GM18502 (cell line): ENCODE data around the gene ISLR2.
A peak's percentile ranks its signal among the peaks of the same experiment; 100 is the strongest.
"Not testable (repeated sequence)": the region's sequence is repeated elsewhere in the genome, so short reads cannot be mapped to it uniquely, and the experiment has no call there.

Experiments
- ATAC-seq: cut with Tn5 transposase; IDR thresholded peaks from one replicate; pipeline ENCODE4 v1.9.1; 2021; ENCODE audit warnings: mild to moderate bottlenecking; ENCODE audit not compliant: unreplicated experiment, poor library complexity

The ISLR2 gene, protein sequence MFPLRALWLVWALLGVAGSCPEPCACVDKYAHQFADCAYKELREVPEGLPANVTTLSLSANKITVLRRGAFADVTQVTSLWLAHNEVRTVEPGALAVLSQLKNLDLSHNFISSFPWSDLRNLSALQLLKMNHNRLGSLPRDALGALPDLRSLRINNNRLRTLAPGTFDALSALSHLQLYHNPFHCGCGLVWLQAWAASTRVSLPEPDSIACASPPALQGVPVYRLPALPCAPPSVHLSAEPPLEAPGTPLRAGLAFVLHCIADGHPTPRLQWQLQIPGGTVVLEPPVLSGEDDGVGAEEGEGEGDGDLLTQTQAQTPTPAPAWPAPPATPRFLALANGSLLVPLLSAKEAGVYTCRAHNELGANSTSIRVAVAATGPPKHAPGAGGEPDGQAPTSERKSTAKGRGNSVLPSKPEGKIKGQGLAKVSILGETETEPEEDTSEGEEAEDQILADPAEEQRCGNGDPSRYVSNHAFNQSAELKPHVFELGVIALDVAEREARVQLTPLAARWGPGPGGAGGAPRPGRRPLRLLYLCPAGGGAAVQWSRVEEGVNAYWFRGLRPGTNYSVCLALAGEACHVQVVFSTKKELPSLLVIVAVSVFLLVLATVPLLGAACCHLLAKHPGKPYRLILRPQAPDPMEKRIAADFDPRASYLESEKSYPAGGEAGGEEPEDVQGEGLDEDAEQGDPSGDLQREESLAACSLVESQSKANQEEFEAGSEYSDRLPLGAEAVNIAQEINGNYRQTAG

DNA sequence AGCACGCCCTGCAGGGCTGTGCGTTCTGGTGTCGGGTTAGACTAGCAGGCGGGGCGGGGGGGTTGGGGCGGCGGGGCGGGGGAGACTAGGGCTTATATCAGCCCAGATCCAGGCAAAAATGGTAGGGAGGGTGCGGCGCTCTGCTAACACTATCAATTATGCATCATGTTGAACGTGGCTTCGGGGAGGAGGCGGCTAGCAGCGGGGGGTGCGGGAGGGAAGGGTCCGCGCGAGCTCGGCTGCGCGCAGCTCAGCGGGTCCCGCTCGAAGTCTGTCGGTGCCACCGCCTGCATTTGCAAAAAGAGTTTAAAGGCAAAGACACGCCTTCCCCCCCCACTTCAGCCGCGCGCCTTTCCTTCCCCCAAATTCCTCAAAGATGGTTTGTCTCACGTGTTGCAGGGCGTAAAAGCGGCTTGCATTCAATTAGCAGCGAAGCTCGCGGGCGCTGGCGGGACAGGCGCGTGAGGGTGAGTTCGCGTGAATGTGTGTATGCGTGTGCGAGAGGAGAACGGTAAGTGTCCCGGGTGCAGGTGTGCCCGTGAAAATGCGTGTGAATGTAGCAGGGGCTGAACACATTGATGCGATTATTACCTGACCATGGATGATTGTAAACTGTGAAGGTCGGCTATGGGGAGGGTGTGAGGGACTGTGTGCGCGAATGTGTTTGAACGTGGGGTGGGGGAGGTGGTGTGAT lies at the start of gene ISLR2:
ISLR2 (plus strand) TSS at position 432 of the 694 bp plus-strand sequence. CDS start 2,169 bp downstream, outside the sequence.
- no peak for ATAC-seq

DNA sequence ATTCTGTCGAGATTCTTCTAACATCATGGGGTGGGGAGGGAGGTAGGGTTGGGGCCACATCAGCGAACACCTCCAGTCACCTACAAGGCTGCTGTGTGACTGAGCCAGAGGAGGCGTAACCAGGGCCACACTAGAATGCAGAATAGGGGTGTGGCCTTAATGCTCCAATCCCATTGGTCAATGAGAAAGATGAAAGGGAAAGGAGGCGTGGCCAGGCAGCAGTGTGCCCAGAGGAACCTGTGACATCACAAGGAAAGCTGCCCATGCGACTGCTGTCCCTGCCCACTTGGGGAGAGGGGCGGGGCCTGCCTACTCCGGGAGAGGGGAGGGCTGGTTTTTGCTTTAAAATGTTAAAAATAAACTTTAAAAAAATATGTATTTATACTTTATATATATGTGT lies 47.9 kb upstream of the ISLR2 start, which contains the start of gene GOLGA6A:
GOLGA6A (minus strand) TSS at position 101 of the 400 bp plus-strand sequence; CDS start at position 60, 41 bp downstream.
- not testable (repeated sequence) for ATAC-seq

DNA sequence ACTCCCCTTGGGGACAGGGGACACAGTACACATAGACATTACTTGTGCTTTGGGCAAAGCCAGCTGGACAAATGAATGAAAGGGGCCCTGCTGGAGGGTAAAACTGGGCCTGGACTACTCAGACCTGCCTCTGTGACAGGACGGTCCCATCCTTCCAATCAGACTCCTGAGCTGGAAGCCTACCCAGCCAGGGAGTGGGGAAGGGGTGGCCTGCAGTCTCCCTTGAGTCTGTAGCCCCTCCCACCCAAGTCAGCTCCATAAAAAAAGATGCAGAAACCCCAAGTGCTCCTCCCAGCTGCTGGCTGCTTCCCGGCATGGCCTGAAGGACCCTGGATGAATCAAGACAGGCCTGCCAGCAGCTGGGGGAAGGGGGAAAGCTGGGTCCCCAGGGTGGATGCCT lies 35.8 kb upstream of the ISLR2 start:
- not testable (repeated sequence) for ATAC-seq

DNA sequence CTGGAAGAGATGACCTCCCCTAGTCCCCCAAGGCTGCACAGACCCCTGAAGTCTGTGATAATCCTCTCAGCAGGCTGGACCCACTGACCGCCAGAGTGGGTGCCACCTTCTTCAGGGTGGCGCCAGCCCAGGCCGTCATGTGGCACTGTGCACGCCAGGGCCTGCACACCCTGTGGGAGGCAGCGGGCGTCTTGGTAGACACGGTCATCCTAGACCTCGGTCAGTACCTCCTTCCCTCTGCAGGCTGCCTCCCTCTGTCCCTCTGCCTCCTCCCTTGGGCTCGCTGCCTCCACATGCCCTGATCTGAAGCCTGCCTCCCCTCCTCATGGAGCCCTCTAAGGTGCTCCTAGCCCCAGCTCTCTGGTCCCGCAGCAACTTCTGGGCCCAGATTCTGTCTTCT lies 34.8 kb upstream of the ISLR2 start:
- not testable (repeated sequence) for ATAC-seq

DNA sequence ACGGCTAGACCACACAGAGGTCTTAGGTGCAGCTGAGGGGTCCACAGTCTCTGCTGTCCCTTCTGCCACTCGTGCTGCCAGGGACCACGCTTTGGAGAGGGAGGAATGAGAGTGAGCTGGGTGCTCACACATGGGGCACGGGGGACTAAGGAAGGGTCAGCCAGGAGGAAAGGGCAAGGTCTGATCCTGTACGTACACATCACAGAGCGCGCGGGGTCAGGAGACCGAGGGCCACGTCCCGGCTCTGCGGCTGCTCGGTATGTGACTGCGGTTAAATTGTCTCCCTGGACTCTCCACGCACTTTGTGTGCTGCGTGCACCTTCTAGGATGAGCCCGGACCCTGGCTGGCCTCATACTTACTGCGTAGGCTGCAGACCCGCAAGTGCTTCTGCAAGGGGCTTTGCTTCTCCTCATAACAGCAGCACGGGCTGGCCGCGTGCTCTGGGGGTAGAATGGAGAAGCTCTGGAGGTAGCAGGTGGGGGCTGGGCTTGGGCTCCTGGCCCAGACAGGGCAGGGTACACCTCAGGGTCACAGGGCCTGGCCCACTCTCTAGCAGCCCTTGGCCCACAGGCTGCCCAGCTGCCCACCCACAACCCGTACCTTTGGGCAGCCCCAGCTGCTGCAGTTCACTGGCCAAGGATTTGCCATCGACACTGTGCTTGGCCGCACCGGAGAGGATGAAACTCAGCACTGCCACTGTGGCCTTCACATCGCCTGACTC lies 33.5 kb upstream of the ISLR2 start:
- not testable (repeated sequence) for ATAC-seq

DNA sequence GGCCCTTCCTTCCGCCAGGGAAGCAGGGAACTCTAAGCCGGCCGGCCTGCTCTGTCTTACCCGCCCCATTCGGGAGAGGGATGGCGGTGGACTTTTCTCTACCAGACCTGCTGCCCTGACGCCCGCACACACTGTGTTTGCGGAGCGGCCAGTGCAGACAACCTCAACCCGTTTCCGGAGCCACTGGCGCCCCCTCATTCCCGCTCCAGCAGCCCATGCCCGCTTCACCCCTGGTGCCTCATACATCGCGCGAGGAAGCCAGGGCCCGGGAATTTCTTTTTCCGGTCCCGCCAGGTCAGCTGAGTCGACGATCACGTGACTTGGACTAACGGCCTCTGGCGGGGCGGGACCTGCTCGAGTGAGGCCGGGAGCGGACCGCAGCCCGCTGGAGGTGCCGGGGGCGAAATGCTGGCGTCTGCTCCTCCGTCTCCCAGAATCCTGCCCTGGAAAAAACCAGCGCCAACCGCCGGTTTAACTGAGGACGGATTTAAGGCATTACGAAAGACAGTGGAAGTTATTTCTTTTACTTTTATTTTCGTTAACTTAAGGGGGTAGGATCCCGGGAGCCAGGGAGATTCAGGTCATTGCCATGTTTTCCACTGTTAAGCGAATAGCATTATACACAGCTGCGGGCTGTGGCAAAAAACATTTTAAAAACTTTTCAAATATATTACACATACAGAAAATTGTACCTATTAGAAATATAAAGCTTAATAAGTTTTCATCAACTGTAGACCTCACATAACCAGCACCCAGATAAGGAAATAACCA lies 30.2 kb upstream of the ISLR2 start:
- peak; percentile 84 for ATAC-seq

DNA sequence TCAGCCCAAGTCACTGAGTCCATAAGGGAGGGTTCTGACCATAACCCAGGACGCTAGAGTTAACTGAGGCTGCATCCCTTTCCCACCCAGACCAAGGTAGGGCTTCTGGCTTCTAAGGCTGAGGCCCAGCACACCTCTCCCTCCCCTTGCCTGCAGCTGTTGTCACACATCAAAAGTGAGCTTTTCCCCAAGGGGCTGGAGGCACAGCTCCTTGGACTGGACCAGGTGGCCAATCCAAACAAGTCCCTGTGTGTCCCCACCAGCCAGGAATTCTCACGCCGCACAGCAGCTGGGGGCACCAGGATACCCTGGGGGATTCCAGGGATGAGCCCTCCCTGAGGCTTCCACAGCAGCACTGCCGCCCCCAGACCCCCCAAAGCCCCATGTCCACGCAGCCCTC lies 22.3 kb upstream of the ISLR2 start:
- ATAC-seq, result no peak

DNA sequence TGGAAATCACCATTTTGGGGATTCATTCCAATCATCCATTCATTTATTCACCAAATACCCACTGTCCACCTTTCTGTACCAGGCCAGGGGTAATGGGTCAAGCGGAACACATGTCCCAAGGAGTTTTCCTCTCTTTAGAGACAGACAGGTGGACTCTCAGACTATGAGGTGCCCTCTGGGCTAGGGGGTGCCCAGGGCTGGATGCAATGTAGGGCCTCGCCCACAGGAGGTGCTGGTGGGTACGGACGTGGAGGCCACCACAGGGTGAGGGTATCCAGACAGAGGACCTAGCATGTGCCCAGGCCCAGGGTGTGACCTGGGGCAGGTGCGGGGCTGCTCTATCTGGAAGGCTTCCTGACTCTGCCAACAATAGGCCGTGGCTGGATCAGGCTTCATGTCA lies 21.8 kb upstream of the ISLR2 start:
- not testable (repeated sequence) for ATAC-seq

DNA sequence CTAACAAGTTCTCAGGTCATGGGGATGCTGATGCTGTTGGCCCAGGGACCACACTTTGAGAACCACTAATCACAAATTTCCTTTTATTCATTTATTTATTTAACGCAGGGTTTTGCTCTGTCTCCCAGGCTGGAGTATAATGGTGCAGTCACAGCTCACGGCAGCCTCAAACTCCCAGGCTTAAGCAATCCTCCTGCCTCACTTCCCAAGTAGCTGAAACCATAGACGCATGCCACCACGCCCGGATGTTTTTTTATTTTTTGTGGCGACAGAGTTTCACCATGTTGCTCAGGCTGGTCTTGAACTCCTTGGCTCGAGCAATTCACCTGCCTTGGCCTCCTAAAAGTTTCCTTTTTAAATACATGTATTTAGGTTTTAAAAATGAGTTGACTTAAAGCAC lies 20.7 kb upstream of the ISLR2 start:
- no peak for ATAC-seq

DNA sequence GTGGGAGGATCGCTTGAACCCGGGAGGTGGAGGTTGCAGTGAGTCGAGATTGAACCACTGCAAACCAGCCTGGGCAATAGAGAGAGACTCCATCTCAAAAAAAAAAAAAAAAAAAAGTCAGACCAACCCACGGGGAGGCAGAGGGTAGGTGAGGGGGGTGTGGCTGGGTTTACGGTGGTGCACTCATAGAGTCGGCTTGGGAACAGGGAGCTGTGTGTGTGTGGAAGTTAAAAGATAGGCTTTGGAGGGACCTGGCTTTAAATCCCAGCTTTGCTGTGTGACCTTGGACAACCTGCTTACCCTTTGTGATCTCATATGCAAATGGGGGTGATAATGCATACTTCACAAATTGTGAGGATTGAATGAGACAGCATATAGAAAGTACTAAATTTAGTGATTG lies 10.0 kb upstream of the ISLR2 start:
- no peak for ATAC-seq

DNA sequence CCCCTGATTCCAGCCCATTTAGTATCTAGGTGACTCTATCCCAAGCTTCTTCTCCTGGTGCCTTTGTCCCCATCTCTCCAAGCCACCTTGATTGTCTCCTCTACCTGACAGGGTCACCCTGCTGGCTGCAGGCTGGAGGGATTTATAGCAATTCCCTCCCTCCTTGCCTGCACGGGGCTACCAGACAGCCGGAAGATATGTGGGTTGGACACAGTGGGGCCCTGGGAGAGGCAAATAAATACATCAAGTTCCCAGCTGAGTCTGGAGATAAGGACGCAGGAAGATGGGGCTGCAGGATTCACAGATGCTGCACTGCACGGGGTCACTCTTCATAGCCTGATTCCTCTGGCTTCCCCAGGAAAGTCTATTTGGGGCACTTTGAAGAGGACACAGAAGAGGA lies 9.3 kb upstream of the ISLR2 start:
- no peak for ATAC-seq

DNA sequence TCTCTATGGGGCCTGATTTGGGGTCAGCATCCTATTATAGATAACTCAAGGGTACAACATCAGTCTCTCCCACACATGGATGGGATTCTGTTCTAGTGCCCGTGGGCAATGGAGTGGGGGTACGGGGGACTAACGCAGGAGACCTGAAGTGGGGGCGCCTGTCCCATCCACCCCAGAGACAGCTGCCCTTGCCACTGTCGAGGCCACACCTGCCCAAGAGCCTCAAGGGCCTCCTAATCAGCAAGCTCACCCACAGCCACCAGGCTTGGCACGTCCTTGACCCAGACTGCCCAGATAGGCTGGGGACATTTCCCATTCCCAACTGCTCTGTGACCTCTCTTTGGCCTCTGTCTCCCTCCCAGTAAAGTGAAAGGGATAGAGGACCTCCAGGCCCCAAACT lies 8.5 kb upstream of the ISLR2 start:
- no peak for ATAC-seq

DNA sequence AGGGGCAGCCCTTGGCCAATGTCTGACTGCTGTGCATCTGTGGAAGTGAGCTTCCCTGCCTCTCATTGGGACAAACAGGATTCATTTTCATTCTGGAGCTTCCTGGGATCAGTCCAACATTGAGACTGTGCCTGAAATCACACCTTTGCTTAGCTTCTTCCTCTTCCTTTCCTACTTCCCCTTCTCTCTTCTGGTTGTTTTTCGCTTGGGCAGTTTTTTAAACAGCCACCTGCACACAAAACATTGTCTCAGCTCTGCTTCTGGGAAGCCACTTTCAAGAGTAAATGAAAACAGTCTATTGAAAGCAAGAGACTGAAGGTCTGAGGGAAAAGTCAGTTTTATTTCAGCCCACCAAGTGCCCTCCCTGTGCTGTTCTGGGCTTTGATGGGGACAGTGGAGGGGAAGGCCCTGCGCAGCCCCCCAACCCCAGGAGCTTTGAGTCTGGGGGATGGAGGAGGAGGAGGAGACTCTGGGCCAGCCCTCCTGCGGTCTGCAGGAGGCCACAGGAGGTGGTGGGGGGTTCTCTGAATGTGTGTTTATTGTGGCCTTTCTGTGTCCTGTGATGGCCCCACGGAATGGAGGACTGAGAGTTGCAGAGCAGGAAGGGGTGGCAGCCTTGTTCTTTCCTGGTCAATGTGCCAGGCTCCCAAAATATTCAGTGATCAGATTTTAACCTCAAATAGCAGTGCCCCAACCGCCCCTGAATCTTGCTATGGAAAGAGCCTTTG lies 7.8 kb upstream of the ISLR2 start:
- ATAC-seq, result no peak

DNA sequence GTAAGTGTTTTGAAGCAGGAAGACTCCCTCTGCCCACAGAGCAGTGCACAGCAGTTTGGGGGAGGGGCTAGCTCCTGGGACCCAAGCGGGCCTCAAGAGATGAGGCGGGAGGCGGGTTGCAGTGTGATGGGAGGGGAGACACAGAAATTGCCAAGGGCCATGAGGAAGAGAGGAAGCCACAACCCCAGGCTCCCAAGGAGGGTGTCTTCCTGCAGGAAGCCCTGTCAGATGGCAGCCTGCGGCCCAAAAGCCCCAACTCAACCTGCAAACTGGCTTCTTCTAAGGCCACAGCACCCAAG lies 7.3 kb upstream of the ISLR2 start:
- ATAC-seq, result no peak

DNA sequence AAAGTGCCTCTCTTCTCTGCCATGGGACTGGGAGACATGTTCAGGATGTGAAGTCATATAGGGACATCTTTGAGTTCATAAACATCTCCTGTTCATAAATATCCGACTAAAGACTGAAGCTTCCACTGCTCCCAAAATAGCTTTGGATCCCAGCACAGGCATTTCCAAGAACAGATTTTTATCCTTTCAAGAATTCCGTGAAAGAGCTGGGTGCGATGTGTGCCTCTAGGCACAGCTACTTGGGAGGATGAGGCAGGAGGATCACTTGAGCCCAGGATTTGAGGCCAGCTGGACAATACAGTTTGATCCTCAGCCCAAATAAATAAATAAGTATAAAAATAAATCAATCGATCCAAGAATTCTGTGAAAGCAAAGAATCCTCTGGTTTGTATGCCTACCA lies 6.7 kb upstream of the ISLR2 start:
- no peak for ATAC-seq

DNA sequence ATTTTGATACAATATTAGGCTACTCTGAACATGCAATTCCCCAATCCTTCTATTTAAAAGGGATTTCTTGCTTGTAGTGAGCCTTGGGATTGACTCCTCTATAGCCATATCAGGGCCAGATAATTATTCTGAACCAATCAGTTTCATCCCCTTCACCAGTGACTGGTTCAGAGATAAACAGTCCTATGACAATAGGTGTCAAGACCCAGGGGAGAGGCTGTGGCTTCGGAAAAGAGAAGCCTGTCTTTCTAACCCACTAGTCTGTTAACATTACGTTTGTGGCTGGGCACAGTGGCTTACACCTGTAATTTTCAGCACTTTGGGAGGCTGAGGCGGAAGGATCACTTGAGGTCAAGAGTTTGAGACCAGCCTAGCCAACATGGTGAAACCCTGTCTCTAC lies 6.2 kb upstream of the ISLR2 start:
- ATAC-seq, result no peak

DNA sequence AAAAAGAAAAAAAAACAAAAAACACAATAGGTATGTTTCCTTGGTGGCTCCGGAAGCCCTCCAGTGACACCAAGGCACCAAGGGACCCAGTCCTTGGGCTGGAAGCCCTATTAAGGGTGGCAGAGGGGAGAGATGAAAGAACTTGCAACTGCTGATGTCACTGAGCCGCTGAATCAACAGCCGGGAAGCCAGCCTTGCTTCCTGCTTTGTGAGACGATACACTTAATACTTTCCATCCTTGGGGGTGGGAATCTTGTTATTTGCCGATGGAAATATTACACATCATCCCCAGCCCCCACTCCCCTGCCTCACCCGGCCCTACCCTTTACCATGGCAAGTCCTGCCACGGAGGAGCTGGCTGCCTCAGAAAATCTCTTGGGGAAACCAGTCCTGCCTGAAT lies 5.6 kb upstream of the ISLR2 start:
- ATAC-seq, result no peak

DNA sequence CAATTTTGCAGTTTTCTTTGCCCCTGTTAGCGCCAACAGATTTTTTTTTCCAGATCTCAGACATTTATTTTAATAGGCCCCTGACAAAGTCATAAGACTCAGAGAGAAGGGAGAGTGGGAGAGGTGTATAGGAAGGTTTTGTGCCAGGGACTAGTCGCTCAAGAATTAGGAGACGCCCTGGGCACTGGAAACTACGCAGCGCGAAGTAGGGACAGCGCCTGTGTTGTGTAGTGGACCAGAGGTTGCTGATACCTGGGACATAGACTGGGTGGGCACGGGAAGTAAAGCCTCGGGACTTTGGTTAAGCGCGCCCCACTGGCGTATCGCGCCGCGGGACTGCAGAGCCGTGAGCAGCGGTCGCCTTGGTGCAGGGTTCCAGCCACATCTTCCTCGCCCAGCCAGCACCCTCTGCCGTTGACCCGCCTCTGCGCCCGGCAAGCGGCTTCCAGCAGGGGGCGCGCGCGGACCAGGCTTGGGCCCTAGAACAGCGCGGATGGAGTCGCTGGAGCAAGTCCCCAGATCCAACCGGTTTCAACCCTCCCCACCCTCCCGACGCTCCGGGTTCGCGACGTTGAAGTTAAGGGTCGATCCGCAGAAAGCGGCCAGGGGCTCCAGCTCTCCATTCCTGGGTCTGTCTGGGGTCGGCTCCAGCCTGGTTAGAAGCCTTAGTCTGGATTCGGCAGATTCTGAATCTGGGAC lies 3.0 kb upstream of the ISLR2 start:
- ATAC-seq, result no peak
